Esophagus squamous epithelium (tissue), 5 donors: ENCODE data around the gene NT5DC2. TPM values are rescaled to one million over a fixed set of nuclear protein-coding genes. Genes with fewer than 3 reads are reported as not detected.
A peak's percentile ranks its signal among the peaks of the same experiment; 100 is the strongest.

Experiments used
- DNase-seq: peaks from one replicate; lab custom pipeline; 2025; lab: John Stamatoyannopoulos, UW
- H3K27ac ChIP-seq, 4 donors: fragments of 200-600 bp; sonication (generic); one replicate each; pipeline ENCODE4 v1.5.1; 2016 to 2019; ENCODE audit warnings: mild to moderate bottlenecking in 1 of 4
- H3K27me3 ChIP-seq, 4 donors: fragments of 200-600 bp; sonication (generic); 1 replicate in 3 of 4; 2 replicates in 1 of 4; pipeline versions ENCODE4 v1.5.1 to v1.6.0; 2017 to 2021; ENCODE audit warnings: antibody characterized with exemption in 1 of 4
- H3K36me3 ChIP-seq, 3 donors: fragments of 200-600 bp; sonication (generic); one replicate each; pipeline ENCODE4 v1.5.1; 2016 to 2019
- H3K4me1 ChIP-seq, 3 donors: fragments of 200-600 bp; sonication (generic); one replicate each; pipeline ENCODE4 v1.5.1; 2017 to 2019
- H3K4me3 ChIP-seq, 4 donors: fragments of 200-600 bp; sonication (generic); 1 replicate in 3 of 4; 2 replicates in 1 of 4; pipeline ENCODE4 v1.5.1; 2016 to 2019; ENCODE audit warnings: mild to moderate bottlenecking in 2 of 4, moderate library complexity in 1 of 4
- H3K9me3 ChIP-seq, 3 donors: fragments of 200-600 bp; sonication (generic); one replicate each; pipeline ENCODE4 v1.5.1; 2016 to 2019
- CTCF ChIP-seq, 6 experiments: fragments of 450-650 bp in 4 of 6; fragments of 200-600 bp in 2 of 6; sonication (generic) in 2 of 6; IDR thresholded peaks; one replicate each; pipeline ENCODE4 v1.5.1; 2016 to 2019; ENCODE audit warnings: antibody characterized with exemption in 6 of 6, mild to moderate bottlenecking in 4 of 6, moderate library complexity in 4 of 6
- POLR2A ChIP-seq, 4 donors: fragments of 450-650 bp; IDR thresholded peaks; one replicate each; pipeline ENCODE4 v1.6.1; 2017; ENCODE audit warnings: antibody characterized with exemption in 4 of 4, mild to moderate bottlenecking in 4 of 4, moderate library complexity in 3 of 4
- WGBS, 2 donors: methylation state at CpG; one replicate each; pipeline ENCODE4 v1.1.5; 2018; 5-methylcytosine and 5-hydroxymethylcytosine counted together
- intact Hi-C: fragments of 100-400 bp; cut with DNase I; formaldehyde crosslinking; loops from one replicate; pipeline ENCODE4 v1.15.0; 2022
- total RNA-seq, 4 donors: library from RNA; depleted of rRNA; stranded (reverse); fragments of >200 nt; gene quantifications; one replicate each; pipeline ENCODE4 v1.1.0, GENCODE V29; 2016
- donor health status: DM: yes; HTN: yes; CAD: no.

Gene NT5DC2
- total RNA-seq, 4 donors from 2014 or later = 58.9 to 79.5 (median 70.2) TPM

- DNase-seq = no peak
- 59 to 76% methylated on average over 12 to 14 of the region's 24 CpGs for WGBS, 2 donors
- Histone ChIP-seq H3K36me3 (peaks cover 0 to 4% (median 0%) of the 10 kb centered on the region in 3 donors), H3K27me3 (no peaks in the 10 kb centered on the region), H3K9me3 (no peaks in the 10 kb centered on the region), H3K4me1 (peaks cover 10 to 56% (median 26%) of the 10 kb centered on the region in 3 donors), H3K4me3 (no peak overlapping the region), H3K27ac (peak overlapping the region in 2 of 4 donors; percentile 43 to 74)
- intact Hi-C loops = no loop called here
- TF ChIP-seq POLR2A (IDR thresholded peaks at IDR 0.05) (peak in 1 of 4 donors; percentile 7), CTCF (IDR thresholded peaks at IDR 0.05) (no peak)
These were observed 35.3 kb downstream of the NT5DC2 start for GRCh38 chr3:52498137-52499054.

GRCh38 chr3:52495777-52496602 lies 37.7 kb downstream of the NT5DC2 start:
- no peaks in the 10 kb centered on the region for H3K9me3 ChIP-seq
- TF ChIP-seq CTCF (IDR thresholded peaks at IDR 0.05) = no peak
- TF ChIP-seq POLR2A (IDR thresholded peaks at IDR 0.05) = no peak
- H3K36me3 ChIP-seq = peaks cover 13 to 28% (median 22%) of the 10 kb centered on the region in 3 donors
- DNase-seq = no peak
- 52 to 58% methylated on average over 2 to 4 of the region's 16 CpGs for WGBS, 2 donors
- peak overlapping the region in 3 of 4 donors; percentile 30 to 63 (median 42) for H3K4me3 ChIP-seq
- peak overlapping the region; percentile 45 to 88 (median 72) for H3K27ac ChIP-seq
- H3K27me3 ChIP-seq = no peaks in the 10 kb centered on the region
- H3K4me1 ChIP-seq = peaks cover 10 to 80% (median 32%) of the 10 kb centered on the region in 3 donors
- intact Hi-C loops = no loop called here

- Histone ChIP-seq H3K4me1 (peaks cover 10 to 90% (median 40%) of the 10 kb centered on the region in 3 donors), H3K9me3 (no peaks in the 10 kb centered on the region), H3K27me3 (no peaks in the 10 kb centered on the region), H3K27ac (peak within 1 kb of the TSS; percentile 45 to 88 (median 72)), H3K36me3 (peaks cover 20 to 38% (median 32%) of the 10 kb centered on the region in 3 donors), H3K4me3 (peak within 1 kb of the TSS in 3 of 4 donors; percentile 30 to 63 (median 42))
- DNase-seq = no peak
- TF ChIP-seq POLR2A (IDR thresholded peaks at IDR 0.05) = no peak
- no peak for TF ChIP-seq CTCF (IDR thresholded peaks at IDR 0.05)
- 31 to 75% methylated on average over 5 to 7 of the region's 25 CpGs for WGBS, 2 donors
- intact Hi-C loops = no loop called here
These were observed 38.7 kb downstream of the NT5DC2 start, which contains the start of gene STAB1 for GRCh38 chr3:52494886-52495495. Gene STAB1, plus strand, starts transcription at chr3:52495338. Its CDS starts 76 bp downstream, at chr3:52495414.

- Histone ChIP-seq H3K4me1 (peaks cover 10 to 95% (median 45%) of the 10 kb centered on the region in 3 donors), H3K27me3 (no peaks in the 10 kb centered on the region), H3K4me3 (peak overlapping the region in 1 of 4 donors; percentile 63), H3K36me3 (peaks cover 26 to 43% (median 37%) of the 10 kb centered on the region in 3 donors), H3K27ac (peak overlapping the region in 3 of 4 donors; percentile 65 to 88 (median 80)), H3K9me3 (no peaks in the 10 kb centered on the region)
- no peak for DNase-seq
- WGBS, 2 donors = 81 to 85% methylated on average over 3 to 4 of the region's 7 CpGs
- TF ChIP-seq CTCF (IDR thresholded peaks at IDR 0.05) = no peak
- no peak for TF ChIP-seq POLR2A (IDR thresholded peaks at IDR 0.05)
- intact Hi-C loops = no loop called here
These were observed 39.2 kb downstream of the NT5DC2 start for GRCh38 chr3:52494445-52494844.
